ENCODE results near the gene SIDT1.

- no peak for TF ChIP-seq POLR2A (IDR thresholded peaks at IDR 0.05; ENCODE audit: low read depth, low read length)
- TF ChIP-seq POLR2AphosphoS5 (IDR thresholded peaks at IDR 0.05; ENCODE audit: low read depth, low read length) = no peak
Measured at GRCh38 chr3:113617726-113618125, 85.4 kb downstream of the SIDT1 start.
